Measurements from ENCODE around the gene LRRC27.

GRCh38 chr10:132374612-132375011 is 42.6 kb downstream of the LRRC27 start:
- TF ChIP-seq CTCF (IDR thresholded peaks at IDR 0.05) = no peak
- TF ChIP-seq POLR2A (IDR thresholded peaks at IDR 0.05) = no peak
